Measurements from ENCODE around the gene ZNF415.
"Not testable (repeated sequence)": the region's sequence is repeated elsewhere in the genome, so short reads cannot be mapped to it uniquely, and the experiment has no call there.

The ZNF415 gene

GRCh38 chr19:53131085-53131590 lies 1.6 kb downstream of the ZNF415 start:
- no peak for DNase-seq (ENCODE audit: extremely low read depth, low read depth)
- TF ChIP-seq, protein P1, sequence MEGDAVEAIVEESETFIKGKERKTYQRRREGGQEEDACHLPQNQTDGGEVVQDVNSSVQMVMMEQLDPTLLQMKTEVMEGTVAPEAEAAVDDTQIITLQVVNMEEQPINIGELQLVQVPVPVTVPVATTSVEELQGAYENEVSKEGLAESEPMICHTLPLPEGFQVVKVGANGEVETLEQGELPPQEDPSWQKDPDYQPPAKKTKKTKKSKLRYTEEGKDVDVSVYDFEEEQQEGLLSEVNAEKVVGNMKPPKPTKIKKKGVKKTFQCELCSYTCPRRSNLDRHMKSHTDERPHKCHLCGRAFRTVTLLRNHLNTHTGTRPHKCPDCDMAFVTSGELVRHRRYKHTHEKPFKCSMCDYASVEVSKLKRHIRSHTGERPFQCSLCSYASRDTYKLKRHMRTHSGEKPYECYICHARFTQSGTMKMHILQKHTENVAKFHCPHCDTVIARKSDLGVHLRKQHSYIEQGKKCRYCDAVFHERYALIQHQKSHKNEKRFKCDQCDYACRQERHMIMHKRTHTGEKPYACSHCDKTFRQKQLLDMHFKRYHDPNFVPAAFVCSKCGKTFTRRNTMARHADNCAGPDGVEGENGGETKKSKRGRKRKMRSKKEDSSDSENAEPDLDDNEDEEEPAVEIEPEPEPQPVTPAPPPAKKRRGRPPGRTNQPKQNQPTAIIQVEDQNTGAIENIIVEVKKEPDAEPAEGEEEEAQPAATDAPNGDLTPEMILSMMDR (IDR thresholded peaks at IDR 0.05; ENCODE audit: low read depth, low read length): no peak

DNA sequence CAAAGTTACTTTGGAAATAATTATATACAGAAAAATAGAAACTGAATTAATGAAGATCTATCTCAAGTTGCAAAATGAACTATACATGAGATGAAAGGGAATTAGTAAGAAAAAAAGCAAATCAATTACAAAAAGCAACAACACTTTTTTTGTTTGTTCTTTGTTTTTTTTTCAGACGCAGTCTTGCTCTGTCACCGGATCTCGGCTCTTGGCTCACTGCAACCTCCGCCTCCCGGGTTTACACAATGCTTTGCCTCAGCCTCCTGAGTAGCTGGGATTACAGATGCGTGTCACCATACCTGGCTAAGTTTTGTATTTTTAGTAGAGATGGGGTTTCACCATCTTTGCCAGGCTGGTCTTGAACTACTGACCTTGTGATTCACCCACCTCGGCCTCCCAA lies 2.2 kb downstream of the ZNF415 start:
- DNase-seq (ENCODE audit: extremely low read depth, low read depth): no peak
- TF ChIP-seq, protein P1 (IDR thresholded peaks at IDR 0.05; ENCODE audit: low read depth, low read length): no peak

- DNase-seq (ENCODE audit: extremely low read depth, low read depth): not testable (repeated sequence)
Observed at GRCh38 chr19:53126733-53127526, 5.8 kb downstream of the ZNF415 start.

- TF ChIP-seq, protein P1 (IDR thresholded peaks at IDR 0.05; ENCODE audit: low read depth, low read length): no peak
- no peak for DNase-seq (ENCODE audit: extremely low read depth, low read depth)
Observed at GRCh38 chr19:53123400-53123799, 9.3 kb downstream of the ZNF415 start.

DNA sequence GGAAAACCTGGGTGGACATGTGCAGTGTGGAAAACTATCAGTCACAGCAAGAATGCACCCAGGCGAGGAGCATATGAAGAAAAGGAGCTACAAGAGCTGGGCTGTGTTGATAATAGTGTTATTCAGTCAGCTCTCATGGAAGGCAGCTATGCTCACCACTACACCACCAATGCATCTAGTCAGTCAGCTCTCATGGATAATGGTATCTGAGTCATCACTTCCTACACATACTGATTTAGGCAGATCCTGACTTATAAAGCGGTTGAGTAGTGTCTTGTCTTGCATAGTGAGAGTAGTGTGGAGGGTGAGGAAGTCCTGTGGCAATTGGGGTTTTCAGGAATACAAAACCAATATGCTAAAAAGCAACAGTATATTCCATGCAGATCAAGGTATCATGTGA lies 20.4 kb downstream of the ZNF415 start:
- no peak for DNase-seq (ENCODE audit: extremely low read depth, low read depth)

GRCh38 chr19:53109527-53109926 lies 23.2 kb downstream of the ZNF415 start:
- no peak for DNase-seq (ENCODE audit: extremely low read depth, low read depth)
- TF ChIP-seq, protein P1 (IDR thresholded peaks at IDR 0.05; ENCODE audit: low read depth, low read length): no peak

More for the DNA sequence above, 20.4 kb downstream of the ZNF415 start:
- TF ChIP-seq, protein P1 (IDR thresholded peaks at IDR 0.05; ENCODE audit: low read depth, low read length): no peak

GRCh38 chr19:53103234-53104203 lies 29.2 kb downstream of the ZNF415 start, which contains the start of gene ZNF160:
Gene ZNF160, minus strand, starts transcription at chr19:53103422. Its CDS starts 17,146 bp downstream, at chr19:53086276.
- TF ChIP-seq, protein P1 (IDR thresholded peaks at IDR 0.05; ENCODE audit: low read depth, low read length): no peak

More at GRCh38 chr19:53103234-53104203, 29.2 kb downstream of the ZNF415 start, which contains the start of gene ZNF160:
- DNase-seq (ENCODE audit: extremely low read depth, low read depth): peak; percentile 90

Data from AG09319 (cell line).